EL (cell line): ENCODE data around the gene VCP.

Source experiments
- DNase-seq: peaks from one replicate; pipeline ENCODE4 v3.0.0-alpha.2; 2016

Gene VCP

GRCh38 chr9:35072461-35073278, at the start of gene VCP:
VCP (minus strand) TSS chr9:35072625; CDS start chr9:35072353, 272 bp downstream.
- peak; percentile 100 for DNase-seq

- DNase-seq: peak; percentile 95
Observed at GRCh38 chr9:35116898-35117551, 44.6 kb upstream of the VCP start.

GRCh38 chr9:35116539-35116897, 44.1 kb upstream of the VCP start:
- no peak for DNase-seq

- peak; percentile 98 for DNase-seq
Observed at GRCh38 chr9:35115680-35116538, 43.5 kb upstream of the VCP start, which contains the start of gene ATOSB. ATOSB (minus strand) TSS chr9:35115862; CDS start chr9:35108274, 7,588 bp downstream.

- peak; percentile 60 for DNase-seq
Observed at GRCh38 chr9:35114840-35115628, 42.6 kb upstream of the VCP start.

GRCh38 chr9:35114113-35114839, 41.9 kb upstream of the VCP start:
- DNase-seq: peak; percentile 96

GRCh38 chr9:35112257-35113020, 40.0 kb upstream of the VCP start:
- peak; percentile 86 for DNase-seq

- peak; percentile 99 for DNase-seq
Observed at GRCh38 chr9:35111001-35111933, 38.8 kb upstream of the VCP start.

- peak; percentile 67 for DNase-seq
Observed at GRCh38 chr9:35110327-35110761, 37.9 kb upstream of the VCP start.

- no peak for DNase-seq
Observed at GRCh38 chr9:35108946-35109575, 36.6 kb upstream of the VCP start.

GRCh38 chr9:35108461-35108860, 36.0 kb upstream of the VCP start:
- DNase-seq: no peak

- DNase-seq: no peak
Observed at GRCh38 chr9:35107297-35108290, 35.2 kb upstream of the VCP start.

- no peak for DNase-seq
Observed at GRCh38 chr9:35106343-35106730, 33.9 kb upstream of the VCP start.

- DNase-seq: no peak
Observed at GRCh38 chr9:35105571-35106342, 33.3 kb upstream of the VCP start.

GRCh38 chr9:35105126-35105525, 32.7 kb upstream of the VCP start:
- no peak for DNase-seq

- DNase-seq: no peak
Observed at GRCh38 chr9:35104586-35104985, 32.2 kb upstream of the VCP start.

- no peak for DNase-seq
Observed at GRCh38 chr9:35103660-35104191, 31.3 kb upstream of the VCP start.
